ENCODE data around the gene VARS2.

VARS2 gene

GRCh38 chr6:30883685-30884520 is 30.1 kb upstream of the VARS2 start, which contains the start of gene DDR1:
TSS of gene DDR1 (plus strand) at chr6:30884519. CDS start at chr6:30888730, 4,211 bp downstream.
- Histone ChIP-seq H3K27me3 (ENCODE audit: insufficient read depth, low read length) (no peaks in the 10 kb centered on the region), H4K91ac (ENCODE audit: low read depth, low read length) (peak within 1 kb of the TSS; percentile 85), H2BK120ac (ENCODE audit: insufficient read depth, low read length, poor library complexity) (peak within 1 kb of the TSS; percentile 58), H4K12ac (ENCODE audit: low read depth, low read length) (peak within 1 kb of the TSS; percentile 84), H3K9ac (ENCODE audit: low read length) (peak within 1 kb of the TSS; percentile 75), H2AFZ (ENCODE audit: insufficient read depth, low read length, poor library complexity) (peak within 1 kb of the TSS; percentile 47), H3K18ac (ENCODE audit: low read length) (peak within 1 kb of the TSS; percentile 68), H2AK5ac (ENCODE audit: low read length) (peak within 1 kb of the TSS; percentile 86), H3K4me2 (ENCODE audit: low read length) (peak within 1 kb of the TSS; percentile 59), H3K23ac (ENCODE audit: low read length) (no peak within 1 kb of the TSS), H3K4me3 (ENCODE audit: low read depth, low read length) (peak within 1 kb of the TSS; percentile 74), H3K4me1 (ENCODE audit: control insufficient read depth in 1 of 2, insufficient read depth in 2 of 2, low read length in 2 of 2) (peaks cover 36 to 44% of the 10 kb centered on the region in 2 experiments), H3K36me3 (ENCODE audit: control insufficient read depth in 1 of 2, insufficient read depth in 2 of 2, low read length in 2 of 2) (peaks cover 5% of the 10 kb centered on the region in 2 experiments), H3K79me2 (ENCODE audit: control insufficient read depth, insufficient read depth, low read length, poor library complexity) (peaks cover 30% of the 10 kb centered on the region), H2BK12ac (ENCODE audit: low read length) (peak within 1 kb of the TSS; percentile 56), H3K27ac (ENCODE audit: low read depth, low read length) (peak within 1 kb of the TSS; percentile 84), H3K79me1 (ENCODE audit: low read length) (peaks cover 50% of the 10 kb centered on the region), H3K4ac (ENCODE audit: low read depth, low read length) (peak within 1 kb of the TSS; percentile 87), H3K9me3 (ENCODE audit: insufficient read depth, low read depth, low read length) (no peaks in the 10 kb centered on the region), H2BK5ac (ENCODE audit: low read depth, low read length, poor library complexity) (peak within 1 kb of the TSS; percentile 67), H3K14ac (ENCODE audit: low read length) (peak within 1 kb of the TSS; percentile 90), H4K8ac (ENCODE audit: low read depth, low read length) (peak within 1 kb of the TSS; percentile 85)
- peak; percentile 62 to 69 for DNase-seq
- no CpG with 5 or more reads among the region's 62 CpGs for WGBS (ENCODE audit: extremely low coverage, insufficient coverage, insufficient read length)

- Histone ChIP-seq H3K4ac (ENCODE audit: low read depth, low read length) (peak overlapping the region; percentile 21), H3K18ac (ENCODE audit: low read length) (peak overlapping the region; percentile 68)
- no CpG with 5 or more reads among the region's 59 CpGs for WGBS (ENCODE audit: extremely low coverage, insufficient coverage, insufficient read length)
Observed at GRCh38 chr6:30884521-30885480, 29.2 kb upstream of the VARS2 start.

GRCh38 chr6:30885481-30885998 is 28.5 kb upstream of the VARS2 start:
- Histone ChIP-seq H3K4me2 (ENCODE audit: low read length) (peak overlapping the region; percentile 59), H3K23ac (ENCODE audit: low read length) (no peak overlapping the region), H3K9ac (ENCODE audit: low read length) (peak overlapping the region; percentile 20), H3K9me3 (ENCODE audit: insufficient read depth, low read depth, low read length) (no peaks in the 10 kb centered on the region), H4K8ac (ENCODE audit: low read depth, low read length) (peak overlapping the region; percentile 15), H3K4me1 (ENCODE audit: control insufficient read depth in 1 of 2, insufficient read depth in 2 of 2, low read length in 2 of 2) (peaks cover 36 to 44% of the 10 kb centered on the region in 2 experiments), H3K27me3 (ENCODE audit: insufficient read depth, low read length) (no peaks in the 10 kb centered on the region), H2AK5ac (ENCODE audit: low read length) (peak overlapping the region; percentile 22), H4K91ac (ENCODE audit: low read depth, low read length) (peak overlapping the region; percentile 85), H2BK120ac (ENCODE audit: insufficient read depth, low read length, poor library complexity) (no peak overlapping the region), H3K79me2 (ENCODE audit: control insufficient read depth, insufficient read depth, low read length, poor library complexity) (peaks cover 30% of the 10 kb centered on the region), H3K4ac (ENCODE audit: low read depth, low read length) (peak overlapping the region; percentile 21), H3K18ac (ENCODE audit: low read length) (peak overlapping the region; percentile 36), H3K27ac (ENCODE audit: low read depth, low read length) (peak overlapping the region; percentile 84), H2AFZ (ENCODE audit: insufficient read depth, low read length, poor library complexity) (no peak overlapping the region), H4K12ac (ENCODE audit: low read depth, low read length) (peak overlapping the region; percentile 10), H3K79me1 (ENCODE audit: low read length) (peaks cover 50% of the 10 kb centered on the region), H3K36me3 (ENCODE audit: control insufficient read depth in 1 of 2, insufficient read depth in 2 of 2, low read length in 2 of 2) (peaks cover 21% of the 10 kb centered on the region in 2 experiments), H2BK12ac (ENCODE audit: low read length) (no peak overlapping the region), H3K4me3 (ENCODE audit: low read depth, low read length) (peak overlapping the region; percentile 74), H2BK5ac (ENCODE audit: low read depth, low read length, poor library complexity) (peak overlapping the region; percentile 6), H3K14ac (ENCODE audit: low read length) (peak overlapping the region; percentile 6)
- no CpG with 5 or more reads among the region's 7 CpGs for WGBS (ENCODE audit: extremely low coverage, insufficient coverage, insufficient read length)
- DNase-seq = peak in 1 of 2 donors; percentile 16

More at GRCh38 chr6:30884521-30885480, 29.2 kb upstream of the VARS2 start:
- Histone ChIP-seq H4K8ac (ENCODE audit: low read depth, low read length) (peak overlapping the region; percentile 20), H3K27ac (ENCODE audit: low read depth, low read length) (peak overlapping the region; percentile 84), H3K14ac (ENCODE audit: low read length) (peak overlapping the region; percentile 32), H2BK12ac (ENCODE audit: low read length) (no peak overlapping the region), H3K9me3 (ENCODE audit: insufficient read depth, low read depth, low read length) (no peaks in the 10 kb centered on the region), H4K91ac (ENCODE audit: low read depth, low read length) (peak overlapping the region; percentile 85), H3K27me3 (ENCODE audit: insufficient read depth, low read length) (no peaks in the 10 kb centered on the region), H2AK5ac (ENCODE audit: low read length) (peak overlapping the region; percentile 22), H3K79me1 (ENCODE audit: low read length) (peaks cover 50% of the 10 kb centered on the region), H2BK5ac (ENCODE audit: low read depth, low read length, poor library complexity) (peak overlapping the region; percentile 6), H4K12ac (ENCODE audit: low read depth, low read length) (no peak overlapping the region), H3K4me2 (ENCODE audit: low read length) (peak overlapping the region; percentile 59), H2BK120ac (ENCODE audit: insufficient read depth, low read length, poor library complexity) (peak overlapping the region; percentile 58), H2AFZ (ENCODE audit: insufficient read depth, low read length, poor library complexity) (no peak overlapping the region), H3K4me1 (ENCODE audit: control insufficient read depth in 1 of 2, insufficient read depth in 2 of 2, low read length in 2 of 2) (peaks cover 36 to 44% of the 10 kb centered on the region in 2 experiments), H3K9ac (ENCODE audit: low read length) (peak overlapping the region; percentile 75), H3K79me2 (ENCODE audit: control insufficient read depth, insufficient read depth, low read length, poor library complexity) (peaks cover 30% of the 10 kb centered on the region), H3K36me3 (ENCODE audit: control insufficient read depth in 1 of 2, insufficient read depth in 2 of 2, low read length in 2 of 2) (peaks cover 14% of the 10 kb centered on the region in 2 experiments), H3K23ac (ENCODE audit: low read length) (no peak overlapping the region), H3K4me3 (ENCODE audit: low read depth, low read length) (peak overlapping the region; percentile 74)
- peak; percentile 53 to 57 for DNase-seq

Data from trophoblast cell (in vitro differentiated cells and primary cell).